MCF 10A (cell line): Measurements from ENCODE around the gene DIPK1A. TPM values are rescaled to one million over a fixed set of nuclear protein-coding genes. Genes with fewer than 3 reads are reported as not detected.

Experiments
- BruUV-seq: library from RNA; stranded (reverse); fragments of 400-500 nt; replicated peaks from 2 replicates; lab custom pipeline; 2021; lab: Mats Ljungman, UMichigan
- CTCF ChIA-PET: fragments of 300-600 bp; sonication (Branson Sonifier 250); formaldehyde crosslinking; extraction: SDS; loops from one replicate; lab custom pipeline; 2021; ENCODE audit warnings: antibody characterized with exemption, inconsistent platforms; lab: Yijun Ruan, JAX
- POLR2A ChIA-PET: fragments of 300-600, 350-650 bp; sonication (Branson Sonifier 250); formaldehyde crosslinking; extraction: SDS; loops from one replicate; lab custom pipeline; 2020; ENCODE audit warnings: antibody characterized with exemption, inconsistent platforms; lab: Yijun Ruan, JAX
- DNase-seq: peaks from one replicate; pipeline ENCODE4 v3.0.0-alpha.2; 2018; ENCODE audit not compliant: unreplicated experiment
- H3K27ac Mint-ChIP-seq: one replicate; pipeline ENCODE4 v1.8.0; 2022; ENCODE audit warnings: mild to moderate bottlenecking, low read depth, mixed read lengths; ENCODE audit not compliant: unreplicated experiment
- H3K27me3 Mint-ChIP-seq: one replicate; pipeline ENCODE4 v1.8.0; 2022; ENCODE audit warnings: mixed read lengths; ENCODE audit not compliant: insufficient read depth, unreplicated experiment
- H3K36me3 Mint-ChIP-seq: one replicate; pipeline ENCODE4 v1.8.0; 2022; ENCODE audit warnings: mild to moderate bottlenecking, moderate library complexity, mixed read lengths; ENCODE audit not compliant: insufficient read depth, unreplicated experiment
- H3K4me1 Mint-ChIP-seq: one replicate; pipeline ENCODE4 v1.8.0; 2022; ENCODE audit warnings: mixed read lengths; ENCODE audit not compliant: insufficient read depth, unreplicated experiment
- H3K4me3 Mint-ChIP-seq: one replicate; pipeline ENCODE4 v1.8.0; 2022; ENCODE audit warnings: mild to moderate bottlenecking, moderate library complexity, mixed read lengths; ENCODE audit not compliant: unreplicated experiment
- H3K9me3 Mint-ChIP-seq: one replicate; pipeline ENCODE4 v1.8.0; 2022; ENCODE audit warnings: mixed read lengths; ENCODE audit not compliant: unreplicated experiment
- intact Hi-C: fragments of 100-400 bp; cut with micrococcal nuclease; formaldehyde crosslinking; loops from 2 replicates; pipeline ENCODE4 v1.14.1; 2022
- total RNA-seq: library from RNA; stranded (reverse); gene quantifications from 2 replicates; pipeline ENCODE4 v1.2.3, GENCODE V29; 2022
- TF ChIP-seq, protein P1 (sequence below): fragments of 200-600 bp; IDR thresholded peaks from one replicate; pipeline ENCODE4 v1.8.0; 2022; ENCODE audit warnings: antibody characterized with exemption, mild to moderate bottlenecking; ENCODE audit not compliant: unreplicated experiment

DIPK1A gene
- total RNA-seq, 1 experiment from 2014 or later: 3.8 TPM

DNA sequence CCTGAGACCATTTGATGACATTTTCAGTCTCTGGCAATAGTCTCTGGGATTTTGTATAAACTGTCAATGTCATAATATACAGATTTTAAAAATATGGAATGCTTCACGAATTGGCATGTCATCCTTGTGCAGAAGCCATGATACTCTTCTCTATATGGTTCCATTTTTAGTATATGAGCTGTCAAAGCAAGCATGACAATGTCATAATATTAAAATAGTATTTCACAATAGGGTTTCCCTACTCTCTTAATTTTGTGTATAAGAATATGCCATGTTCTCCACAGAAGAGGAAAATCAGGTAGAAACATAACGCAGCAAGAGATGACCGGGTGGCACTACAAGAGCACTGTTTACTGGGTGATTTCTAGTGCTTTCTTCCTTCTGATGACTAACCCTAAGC lies 8.3 kb upstream of the DIPK1A start:
- H3K9me3 Mint-ChIP-seq: no peaks in the 10 kb centered on the region
- ChIA-PET POLR2A (interaction anchor here (2.7 kb wide), 1 partner anchor 8 kb away, joined by 14 read pairs; the partner anchor contains the start of gene DIPK1A), CTCF (interaction anchor here (0.6 to 7.4 kb wide), 13 partner anchors 9 to 241 kb away, joined by 3 to 93 read pairs (median 5); partner anchors contain the start of gene DIPK1A)
- intact Hi-C loops: no loop called here
- no peaks in the 10 kb centered on the region for H3K27me3 Mint-ChIP-seq
- no peak overlapping the region for H3K27ac Mint-ChIP-seq
- H3K4me3 Mint-ChIP-seq: no peak overlapping the region
- no TSS peak for BruUV-seq
- no peaks in the 10 kb centered on the region for H3K4me1 Mint-ChIP-seq
- H3K36me3 Mint-ChIP-seq: no peaks in the 10 kb centered on the region
- no peak for DNase-seq
- TF ChIP-seq, protein P1, sequence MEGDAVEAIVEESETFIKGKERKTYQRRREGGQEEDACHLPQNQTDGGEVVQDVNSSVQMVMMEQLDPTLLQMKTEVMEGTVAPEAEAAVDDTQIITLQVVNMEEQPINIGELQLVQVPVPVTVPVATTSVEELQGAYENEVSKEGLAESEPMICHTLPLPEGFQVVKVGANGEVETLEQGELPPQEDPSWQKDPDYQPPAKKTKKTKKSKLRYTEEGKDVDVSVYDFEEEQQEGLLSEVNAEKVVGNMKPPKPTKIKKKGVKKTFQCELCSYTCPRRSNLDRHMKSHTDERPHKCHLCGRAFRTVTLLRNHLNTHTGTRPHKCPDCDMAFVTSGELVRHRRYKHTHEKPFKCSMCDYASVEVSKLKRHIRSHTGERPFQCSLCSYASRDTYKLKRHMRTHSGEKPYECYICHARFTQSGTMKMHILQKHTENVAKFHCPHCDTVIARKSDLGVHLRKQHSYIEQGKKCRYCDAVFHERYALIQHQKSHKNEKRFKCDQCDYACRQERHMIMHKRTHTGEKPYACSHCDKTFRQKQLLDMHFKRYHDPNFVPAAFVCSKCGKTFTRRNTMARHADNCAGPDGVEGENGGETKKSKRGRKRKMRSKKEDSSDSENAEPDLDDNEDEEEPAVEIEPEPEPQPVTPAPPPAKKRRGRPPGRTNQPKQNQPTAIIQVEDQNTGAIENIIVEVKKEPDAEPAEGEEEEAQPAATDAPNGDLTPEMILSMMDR: no peak

DNA sequence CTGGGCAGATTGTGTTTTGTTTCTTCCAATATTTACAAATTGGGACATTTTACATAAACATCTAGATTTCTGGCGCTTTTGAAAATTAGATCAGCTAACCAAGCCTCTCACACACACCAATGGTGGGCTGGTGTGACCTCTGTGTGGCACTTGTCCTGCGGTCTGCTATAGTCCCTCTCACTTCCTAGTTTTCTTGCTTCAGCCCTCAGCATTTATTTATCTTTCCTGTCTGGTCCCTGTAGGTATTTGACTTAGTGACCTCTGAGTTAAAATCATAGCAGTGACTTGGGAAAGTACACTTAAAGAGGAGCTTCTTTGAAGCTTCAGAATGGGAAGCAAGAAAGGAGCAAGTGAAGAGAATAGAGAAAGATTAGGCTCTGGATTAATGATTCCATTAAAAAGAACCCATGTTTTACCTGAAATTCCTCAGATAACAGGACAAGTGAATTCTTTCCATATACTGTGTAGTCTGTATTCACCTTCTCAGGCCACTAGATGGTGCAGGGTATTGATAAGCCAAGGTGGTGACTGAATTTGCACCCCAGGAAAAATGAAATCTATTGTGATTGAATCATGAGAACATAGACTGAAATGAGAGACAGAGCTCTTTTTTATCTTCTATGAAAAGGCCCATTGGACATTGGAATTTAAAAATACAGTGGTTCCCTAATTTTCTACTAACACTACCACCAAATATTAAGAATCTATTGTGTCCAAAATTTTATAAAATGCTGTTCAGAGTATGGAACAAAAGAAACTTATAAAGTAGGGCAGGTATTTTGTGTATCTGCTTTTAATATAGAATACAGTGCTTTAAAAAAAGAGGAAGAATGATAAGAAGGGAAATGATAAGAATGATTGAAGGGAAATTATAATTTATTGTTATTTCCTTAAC lies 7.1 kb upstream of the DIPK1A start:
- peak; percentile 45 for DNase-seq
- Mint-ChIP-seq H3K4me1 (no peaks in the 10 kb centered on the region), H3K9me3 (no peaks in the 10 kb centered on the region), H3K36me3 (no peaks in the 10 kb centered on the region), H3K27me3 (no peaks in the 10 kb centered on the region), H3K27ac (no peak overlapping the region), H3K4me3 (no peak overlapping the region)
- BruUV-seq: no TSS peak
- CTCF ChIA-PET: interaction anchor here (0.6 to 7.4 kb wide), 26 partner anchors 9 to 240 kb away, joined by 3 to 93 read pairs (median 4); partner anchors contain the start of gene RPL5
- POLR2A ChIA-PET: interaction anchor here (1.0 to 1.6 kb wide), 2 partner anchors 26 to 137 kb away, joined by 4 to 7 read pairs; partner anchors contain the start of gene RPL5
- TF ChIP-seq, protein P1: peak; percentile 52
- intact Hi-C loops: loop anchor here (1.0 kb wide), 2 partner anchors 26 to 94 kb away; no protein-coding TSS in a partner anchor

DNA sequence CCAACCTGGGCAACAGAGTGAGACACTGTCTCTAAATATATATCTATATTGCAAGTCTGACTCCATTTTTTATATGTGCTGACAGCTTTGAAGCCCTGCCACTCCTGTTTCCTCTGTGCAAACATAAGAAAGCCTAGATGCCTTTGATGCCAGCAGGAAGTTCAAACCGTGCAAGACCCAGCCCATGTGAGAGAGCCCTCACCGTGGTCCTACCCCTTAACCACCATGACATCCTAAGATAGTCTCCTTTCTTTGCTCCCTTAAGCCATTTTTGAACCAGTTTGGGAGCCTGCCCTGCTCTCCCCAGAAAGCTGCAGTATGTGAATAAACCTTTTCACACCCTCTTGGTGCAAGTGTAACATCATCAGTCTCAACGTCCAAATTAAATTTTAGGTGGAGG lies 3.7 kb upstream of the DIPK1A start:
- TF ChIP-seq, protein P1: no peak
- intact Hi-C loops: no loop called here
- Mint-ChIP-seq H3K9me3 (no peaks in the 10 kb centered on the region), H3K4me3 (no peak overlapping the region), H3K4me1 (peaks cover 4% of the 10 kb centered on the region), H3K36me3 (no peaks in the 10 kb centered on the region), H3K27me3 (no peaks in the 10 kb centered on the region), H3K27ac (no peak overlapping the region)
- BruUV-seq: no TSS peak
- CTCF ChIA-PET: interaction anchor here (10.7 to 12.5 kb wide), 2 partner anchors 28 to 109 kb away, joined by 114 to 175 read pairs; no protein-coding TSS in a partner anchor
- no peak for DNase-seq
- POLR2A ChIA-PET: no interaction called here

DNA sequence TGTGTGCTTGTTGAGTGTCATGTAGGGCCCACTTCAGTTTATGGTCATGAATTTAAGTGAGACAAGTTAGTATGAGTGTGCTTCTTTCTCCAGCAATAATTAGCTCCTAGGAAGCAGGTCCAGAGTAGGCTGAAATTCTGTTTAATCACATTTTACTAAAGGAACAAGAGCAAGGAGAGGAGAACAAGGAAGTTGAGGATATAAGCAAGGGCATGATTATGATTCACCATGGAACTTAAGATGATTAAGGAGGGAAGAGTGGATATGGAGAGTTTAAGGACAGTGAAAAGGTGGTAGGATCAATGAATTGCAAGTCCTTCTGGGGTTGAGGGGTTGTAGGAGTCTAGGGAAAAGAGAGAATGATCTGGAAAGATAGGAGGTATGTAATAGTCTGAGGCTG lies 3.1 kb upstream of the DIPK1A start:
- no peaks in the 10 kb centered on the region for H3K27me3 Mint-ChIP-seq
- ChIA-PET CTCF (interaction anchor here (2.5 to 12.5 kb wide), 3 partner anchors 11 to 108 kb away, joined by 11 to 175 read pairs (median 114); no protein-coding TSS in a partner anchor), POLR2A (no interaction called here)
- no peaks in the 10 kb centered on the region for H3K36me3 Mint-ChIP-seq
- H3K9me3 Mint-ChIP-seq: no peaks in the 10 kb centered on the region
- BruUV-seq: no TSS peak
- no peak overlapping the region for H3K27ac Mint-ChIP-seq
- no peak for DNase-seq
- H3K4me1 Mint-ChIP-seq: peaks cover 4% of the 10 kb centered on the region
- intact Hi-C loops: no loop called here
- no peak overlapping the region for H3K4me3 Mint-ChIP-seq
- TF ChIP-seq, protein P1: no peak
